ENCODE results near the gene E2F4. TPM values are rescaled to one million over a fixed set of nuclear protein-coding genes. Genes with fewer than 3 reads are reported as not detected.
A peak's percentile ranks its signal among the peaks of the same experiment; 100 is the strongest.

The E2F4 gene
- total RNA-seq, 1 donor from 2014 or later: 132 TPM

DNA sequence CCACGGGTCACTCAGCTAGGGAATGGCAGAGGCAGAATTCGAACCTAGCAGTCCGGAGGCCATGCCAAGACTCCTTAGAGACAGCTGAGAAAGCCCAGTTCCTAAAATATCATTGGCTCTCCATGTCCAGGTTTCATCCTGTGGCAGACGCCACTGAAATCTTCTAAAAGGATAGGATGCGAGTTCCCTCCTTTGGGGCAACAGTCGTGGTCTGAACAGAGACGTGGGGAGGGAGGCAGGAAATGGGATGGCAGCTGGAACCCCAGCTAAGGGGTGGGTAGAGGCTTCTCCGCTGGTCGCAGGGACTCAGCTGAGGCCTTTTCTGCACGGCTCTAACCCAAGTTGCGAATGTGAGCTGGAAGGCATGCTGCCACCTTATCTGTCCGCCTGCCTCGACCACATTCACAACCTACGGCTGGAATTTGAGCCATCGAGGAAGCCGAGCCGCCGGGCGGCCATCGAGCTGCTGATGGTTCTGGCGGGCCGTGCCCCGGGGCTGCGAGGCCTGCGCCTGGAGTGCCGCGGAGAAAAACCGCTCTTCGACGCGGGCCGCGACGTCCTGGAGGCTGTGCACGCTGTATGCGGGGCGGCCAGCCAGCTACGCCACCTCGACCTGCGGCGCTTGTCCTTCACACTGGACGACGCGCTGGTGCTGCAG is 29.3 kb upstream of the E2F4 start:
- Mint-ChIP-seq H3K4me1 (ENCODE audit: low read depth) (peaks cover 36% of the 10 kb centered on the region), H3K4me3 (ENCODE audit: low read depth) (peak overlapping the region; percentile 37), H3K9me3 (no peaks in the 10 kb centered on the region), H3K36me3 (ENCODE audit: low read depth) (peaks cover 27% of the 10 kb centered on the region), H3K27me3 (ENCODE audit: low read depth) (peaks cover 22% of the 10 kb centered on the region), H3K27ac (no peak overlapping the region)
- intact Hi-C loops (cut with micrococcal nuclease): no loop called here
- no peak for DNase-seq (ENCODE audit: low spot score)

- Mint-ChIP-seq H3K36me3 (ENCODE audit: low read depth) (peaks cover 30% of the 10 kb centered on the region), H3K27ac (no peak overlapping the region), H3K9me3 (no peaks in the 10 kb centered on the region), H3K4me1 (ENCODE audit: low read depth) (peaks cover 31% of the 10 kb centered on the region), H3K27me3 (ENCODE audit: low read depth) (peaks cover 24% of the 10 kb centered on the region), H3K4me3 (ENCODE audit: low read depth) (peak overlapping the region; percentile 42)
- intact Hi-C loops (cut with micrococcal nuclease): no loop called here
- peak; percentile 61 for DNase-seq (ENCODE audit: low spot score)
These were observed 28.6 kb upstream of the E2F4 start for GRCh38 chr16:67163164-67163998.

- no peak for DNase-seq (ENCODE audit: low spot score)
- H3K27ac Mint-ChIP-seq: no peak overlapping the region
- peaks cover 31% of the 10 kb centered on the region for H3K36me3 Mint-ChIP-seq (ENCODE audit: low read depth)
- H3K4me1 Mint-ChIP-seq (ENCODE audit: low read depth): peaks cover 26% of the 10 kb centered on the region
- intact Hi-C loops (cut with micrococcal nuclease): no loop called here
- peaks cover 26% of the 10 kb centered on the region for H3K27me3 Mint-ChIP-seq (ENCODE audit: low read depth)
- no peaks in the 10 kb centered on the region for H3K9me3 Mint-ChIP-seq
- H3K4me3 Mint-ChIP-seq (ENCODE audit: low read depth): peak overlapping the region; percentile 42
These were observed 27.9 kb upstream of the E2F4 start for GRCh38 chr16:67163999-67164558.

GRCh38 chr16:67164599-67165061 is 27.3 kb upstream of the E2F4 start, which contains the start of gene HSF4:
TSS of gene HSF4 (plus strand) at chr16:67164745. CDS start at chr16:67164812, 67 bp downstream.
- intact Hi-C loops (cut with micrococcal nuclease): no loop called here
- Mint-ChIP-seq H3K9me3 (no peaks in the 10 kb centered on the region), H3K4me3 (ENCODE audit: low read depth) (peak within 1 kb of the TSS; percentile 51), H3K27me3 (ENCODE audit: low read depth) (peaks cover 26% of the 10 kb centered on the region), H3K27ac (no peak within 1 kb of the TSS), H3K36me3 (ENCODE audit: low read depth) (peaks cover 31% of the 10 kb centered on the region), H3K4me1 (ENCODE audit: low read depth) (peaks cover 26% of the 10 kb centered on the region)
- no peak for DNase-seq (ENCODE audit: low spot score)

- DNase-seq (ENCODE audit: low spot score): no peak
- no peaks in the 10 kb centered on the region for H3K9me3 Mint-ChIP-seq
- no peak overlapping the region for H3K27ac Mint-ChIP-seq
- H3K4me3 Mint-ChIP-seq (ENCODE audit: low read depth): peak overlapping the region; percentile 51
- intact Hi-C loops (cut with micrococcal nuclease): no loop called here
- peaks cover 36% of the 10 kb centered on the region for H3K36me3 Mint-ChIP-seq (ENCODE audit: low read depth)
- H3K27me3 Mint-ChIP-seq (ENCODE audit: low read depth): peaks cover 26% of the 10 kb centered on the region
- H3K4me1 Mint-ChIP-seq (ENCODE audit: low read depth): peaks cover 32% of the 10 kb centered on the region
These were observed 26.6 kb upstream of the E2F4 start for GRCh38 chr16:67165121-67166078.

DNA sequence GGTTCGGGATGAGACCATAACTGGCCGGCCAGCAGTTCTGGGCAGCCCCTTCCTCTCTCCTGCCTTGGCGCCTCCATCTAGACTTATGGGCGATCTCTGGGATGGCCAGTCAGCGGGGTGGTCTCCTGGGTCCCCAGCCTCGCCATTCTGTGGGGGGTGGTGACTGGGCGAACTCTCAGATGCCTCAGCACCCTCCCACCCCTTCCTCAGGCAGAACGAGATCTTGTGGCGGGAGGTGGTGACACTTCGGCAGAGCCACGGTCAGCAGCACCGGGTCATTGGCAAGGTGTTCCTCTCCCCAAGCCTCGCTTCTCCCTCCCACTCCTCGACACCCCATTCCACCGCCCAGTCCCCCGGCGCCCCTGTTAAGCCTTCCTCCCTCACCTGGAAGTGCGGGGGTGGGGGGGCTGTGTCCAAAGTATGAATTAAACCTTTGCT is 25.8 kb upstream of the E2F4 start:
- DNase-seq (ENCODE audit: low spot score): no peak
- peaks cover 34% of the 10 kb centered on the region for H3K36me3 Mint-ChIP-seq (ENCODE audit: low read depth)
- H3K4me1 Mint-ChIP-seq (ENCODE audit: low read depth): peaks cover 34% of the 10 kb centered on the region
- H3K27me3 Mint-ChIP-seq (ENCODE audit: low read depth): peaks cover 26% of the 10 kb centered on the region
- intact Hi-C loops (cut with micrococcal nuclease): no loop called here
- no peak overlapping the region for H3K4me3 Mint-ChIP-seq (ENCODE audit: low read depth)
- H3K9me3 Mint-ChIP-seq: no peaks in the 10 kb centered on the region
- no peak overlapping the region for H3K27ac Mint-ChIP-seq

DNA sequence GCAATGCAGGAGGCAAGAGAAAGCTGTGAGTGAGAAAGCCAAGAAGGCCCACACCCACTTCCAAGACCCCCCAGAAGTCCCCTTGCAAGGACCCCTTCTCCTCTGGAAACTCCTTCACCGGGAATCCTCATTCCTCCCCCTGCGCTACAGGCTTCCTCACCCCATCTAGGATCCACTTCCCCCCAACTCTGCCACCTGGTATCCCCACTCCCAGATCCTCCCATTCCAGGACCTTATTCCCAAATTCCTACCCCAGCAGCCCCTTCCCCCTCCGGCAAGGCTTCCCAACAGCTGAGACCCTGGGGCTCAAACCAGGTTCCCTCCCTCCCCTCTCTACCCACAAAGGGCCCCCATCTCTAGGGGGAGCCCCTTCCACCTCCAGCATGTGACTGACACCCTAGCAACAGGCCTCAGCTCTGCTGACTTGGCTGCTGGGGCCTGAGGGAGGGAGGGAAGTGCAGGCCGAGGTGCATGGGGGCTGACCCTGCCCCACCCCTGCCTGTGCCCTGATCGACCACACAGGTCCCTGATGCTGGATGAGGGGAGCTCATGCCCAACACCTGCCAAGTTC is 25.3 kb upstream of the E2F4 start:
- Mint-ChIP-seq H3K36me3 (ENCODE audit: low read depth) (peaks cover 37% of the 10 kb centered on the region), H3K27ac (no peak overlapping the region), H3K27me3 (ENCODE audit: low read depth) (peaks cover 26% of the 10 kb centered on the region), H3K4me1 (ENCODE audit: low read depth) (peaks cover 40% of the 10 kb centered on the region), H3K9me3 (no peaks in the 10 kb centered on the region), H3K4me3 (ENCODE audit: low read depth) (no peak overlapping the region)
- intact Hi-C loops (cut with micrococcal nuclease): no loop called here
- no peak for DNase-seq (ENCODE audit: low spot score)

- no peak overlapping the region for H3K4me3 Mint-ChIP-seq (ENCODE audit: low read depth)
- peaks cover 23% of the 10 kb centered on the region for H3K27me3 Mint-ChIP-seq (ENCODE audit: low read depth)
These were observed 24.4 kb upstream of the E2F4 start for GRCh38 chr16:67167588-67167987.

DNA sequence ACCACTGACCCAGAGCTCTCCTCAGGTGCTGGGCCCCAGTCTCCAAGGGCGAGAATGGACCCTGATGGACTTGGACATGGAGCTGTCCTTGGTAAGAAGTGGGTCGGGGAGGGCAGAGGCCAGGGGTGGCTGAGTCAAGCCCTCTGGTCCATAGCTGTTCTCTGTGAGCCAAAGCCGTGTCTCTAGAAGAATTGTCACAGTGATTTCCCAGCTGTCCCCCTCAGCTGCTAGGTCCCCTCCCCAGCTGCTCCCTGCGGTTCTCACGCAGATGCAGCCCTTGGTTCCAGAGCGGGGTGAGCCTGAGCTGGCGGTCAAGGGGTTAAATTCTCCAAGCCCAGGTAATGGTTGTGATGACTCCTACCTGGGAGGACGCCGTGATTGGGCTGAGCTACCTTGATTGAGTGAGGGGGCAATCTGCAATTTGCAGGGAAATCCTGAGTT is 22.9 kb upstream of the E2F4 start:
- no peak for DNase-seq (ENCODE audit: low spot score)
- no peak overlapping the region for H3K27ac Mint-ChIP-seq
- peaks cover 25% of the 10 kb centered on the region for H3K27me3 Mint-ChIP-seq (ENCODE audit: low read depth)
- peaks cover 30% of the 10 kb centered on the region for H3K36me3 Mint-ChIP-seq (ENCODE audit: low read depth)
- peaks cover 45% of the 10 kb centered on the region for H3K4me1 Mint-ChIP-seq (ENCODE audit: low read depth)
- peak overlapping the region; percentile 26 for H3K4me3 Mint-ChIP-seq (ENCODE audit: low read depth)
- intact Hi-C loops (cut with micrococcal nuclease): no loop called here
- no peaks in the 10 kb centered on the region for H3K9me3 Mint-ChIP-seq

More at GRCh38 chr16:67167588-67167987, 24.4 kb upstream of the E2F4 start:
- intact Hi-C loops (cut with micrococcal nuclease): no loop called here
- Mint-ChIP-seq H3K27ac (no peak overlapping the region), H3K36me3 (ENCODE audit: low read depth) (peaks cover 32% of the 10 kb centered on the region), H3K4me1 (ENCODE audit: low read depth) (peaks cover 36% of the 10 kb centered on the region), H3K9me3 (no peaks in the 10 kb centered on the region)
- no peak for DNase-seq (ENCODE audit: low spot score)

- Mint-ChIP-seq H3K9me3 (no peaks in the 10 kb centered on the region), H3K4me3 (ENCODE audit: low read depth) (peak overlapping the region; percentile 84), H3K4me1 (ENCODE audit: low read depth) (peaks cover 45% of the 10 kb centered on the region), H3K36me3 (ENCODE audit: low read depth) (peaks cover 30% of the 10 kb centered on the region), H3K27ac (peak overlapping the region; percentile 88), H3K27me3 (ENCODE audit: low read depth) (peaks cover 22% of the 10 kb centered on the region)
- intact Hi-C loops (cut with micrococcal nuclease): loop anchor here (1.0 to 5.0 kb wide), 3 partner anchors 10 to 192 kb away; partner anchors contain the start of genes FBXL8 and TRADD
- no peak for DNase-seq (ENCODE audit: low spot score)
These were observed 22.2 kb upstream of the E2F4 start for GRCh38 chr16:67169642-67170167.

DNA sequence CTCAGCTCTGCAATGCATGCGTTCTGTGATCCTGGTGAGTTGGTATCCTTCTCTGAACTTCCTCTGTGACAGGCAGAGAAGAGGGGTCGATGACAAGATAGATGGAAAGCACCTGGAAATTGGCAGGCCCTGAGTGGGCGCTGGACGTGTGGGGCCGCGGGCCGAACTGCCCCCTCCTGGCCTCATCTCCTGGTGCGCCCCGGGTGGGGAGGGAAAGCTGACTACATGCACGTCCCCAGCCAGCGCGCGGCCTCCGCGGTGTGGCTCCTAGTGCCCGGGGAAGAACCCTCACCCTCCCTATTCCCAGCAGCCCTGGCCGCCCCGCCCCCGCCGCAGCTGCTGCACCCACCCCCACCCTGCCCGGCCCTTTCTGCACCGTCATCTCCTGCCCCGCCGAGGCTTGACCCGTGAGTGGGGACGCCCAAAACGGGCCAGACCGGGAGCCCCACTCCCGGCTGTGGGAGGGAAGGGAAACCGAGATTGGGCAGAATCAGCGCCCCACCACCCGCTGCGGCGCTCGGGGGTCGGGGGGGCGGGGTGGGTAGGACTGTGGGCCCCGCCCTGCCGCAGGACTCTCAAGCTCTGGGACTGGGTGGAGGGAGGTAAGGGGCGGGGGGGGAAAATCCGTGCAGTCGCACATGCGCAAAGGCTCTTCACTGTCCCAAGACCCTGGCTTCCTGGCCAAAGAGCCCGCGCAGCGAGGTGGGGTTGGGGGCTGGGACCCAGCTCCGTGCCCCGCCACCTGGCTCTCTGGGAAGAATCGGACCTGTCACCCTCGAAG is 21.6 kb upstream of the E2F4 start, which contains the start of gene NOL3:
NOL3 (plus strand) TSS at position 371 of the 781 bp plus-strand sequence.
- peak; percentile 54 for DNase-seq (ENCODE audit: low spot score)
- Mint-ChIP-seq H3K4me1 (ENCODE audit: low read depth) (peaks cover 43% of the 10 kb centered on the region), H3K4me3 (ENCODE audit: low read depth) (peak within 1 kb of the TSS; percentile 84), H3K9me3 (no peaks in the 10 kb centered on the region), H3K27me3 (ENCODE audit: low read depth) (peaks cover 19% of the 10 kb centered on the region), H3K36me3 (ENCODE audit: low read depth) (peaks cover 28% of the 10 kb centered on the region), H3K27ac (peak within 1 kb of the TSS; percentile 88)
- intact Hi-C loops (cut with micrococcal nuclease): loop anchor here (1.0 to 5.0 kb wide), 3 partner anchors 11 to 193 kb away; partner anchors contain the start of genes FBXL8 and TRADD

All from activated T-helper 2 cell treated with anti-CD3 and anti-CD28 coated beads, Interferon-gamma antibody, Interleukin-2, Interleukin-4, amounts not matched to agents 10 μg/mL and 5 μg/mL and 100 μg/mL, durations not matched to agents 14 hours and 24 hours and 36 hours (primary cell).